Medulla oblongata (tissue), 1 donor: Measurements from ENCODE around the gene RNF144B.

Source experiments
- DNase-seq: peaks from one replicate; pipeline ENCODE4 v3.0.0-alpha.2; 2015; ENCODE audit errors: extremely low spot score

Gene RNF144B

GRCh38 chr6:18509871-18510643, 122.9 kb downstream of the RNF144B start:
- DNase-seq: no peak

GRCh38 chr6:18510644-18511033, 123.5 kb downstream of the RNF144B start:
- no peak for DNase-seq

GRCh38 chr6:18511211-18511610, 124.1 kb downstream of the RNF144B start:
- DNase-seq: no peak

GRCh38 chr6:18513253-18513798, 126.2 kb downstream of the RNF144B start:
- DNase-seq: no peak

- no peak for DNase-seq
Measured at GRCh38 chr6:18514180-18514579, 127.0 kb downstream of the RNF144B start.

- DNase-seq: no peak
Measured at GRCh38 chr6:18515767-18516166, 128.6 kb downstream of the RNF144B start.
